Activated T-cell treated with anti-CD3 and anti-CD28 coated beads, Interleukin-2, amount 50 U/mL, for 4 hours (primary cell): Measurements from ENCODE around the gene VASP. TPM values are rescaled to one million over a fixed set of nuclear protein-coding genes. Genes with fewer than 3 reads are reported as not detected.

Experiments
- ATAC-seq, 2 donors: fragments of 200-7000 bp; cut with Tn5 transposase; one replicate each; pipeline ENCODE4 v1.10.0; 2021
- DNase-seq: peaks from one replicate; pipeline ENCODE4 v3.0.0-alpha.2; 2020
- H3K27me3 Mint-ChIP-seq: one replicate; pipeline ENCODE4 v1.8.0; 2021; ENCODE audit warnings: low read depth, mixed read lengths
- H3K36me3 Mint-ChIP-seq: one replicate; pipeline ENCODE4 v1.8.0; 2022; ENCODE audit warnings: mixed read lengths; ENCODE audit not compliant: insufficient read depth
- H3K4me1 Mint-ChIP-seq: one replicate; pipeline ENCODE4 v1.8.0; 2021; ENCODE audit warnings: low read depth, mixed read lengths
- H3K4me3 Mint-ChIP-seq: one replicate; pipeline ENCODE4 v1.8.0; 2021; ENCODE audit warnings: mild to moderate bottlenecking, moderate library complexity, mixed read lengths
- H3K9me3 Mint-ChIP-seq: one replicate; pipeline ENCODE4 v1.8.0; 2021; ENCODE audit warnings: mixed read lengths
- total RNA-seq, 3 donors: library from RNA; stranded (reverse); gene quantifications; one replicate each; pipeline ENCODE4 v1.2.1, GENCODE V29; 2021

The VASP gene
- total RNA-seq, 3 donors from 2014 or later, result 135 to 164 (median 157) TPM

GRCh38 chr19:45558399-45558878, 51.2 kb downstream of the VASP start:
- Mint-ChIP-seq H3K27me3 (no peaks in the 10 kb centered on the region), H3K36me3 (no peaks in the 10 kb centered on the region), H3K4me3 (no peak overlapping the region), H3K9me3 (no peaks in the 10 kb centered on the region), H3K4me1 (peaks cover 23% of the 10 kb centered on the region)
- ATAC-seq, result peak; percentile 96 to 98
- peak; percentile 55 for DNase-seq

- H3K36me3 Mint-ChIP-seq, result no peaks in the 10 kb centered on the region
- no peaks in the 10 kb centered on the region for H3K9me3 Mint-ChIP-seq
- no peaks in the 10 kb centered on the region for H3K27me3 Mint-ChIP-seq
- no peak for DNase-seq
- H3K4me3 Mint-ChIP-seq, result no peak overlapping the region
- no peak for ATAC-seq
- peaks cover 30% of the 10 kb centered on the region for H3K4me1 Mint-ChIP-seq
These were observed 52.8 kb downstream of the VASP start for GRCh38 chr19:45560038-45560437.

DNA sequence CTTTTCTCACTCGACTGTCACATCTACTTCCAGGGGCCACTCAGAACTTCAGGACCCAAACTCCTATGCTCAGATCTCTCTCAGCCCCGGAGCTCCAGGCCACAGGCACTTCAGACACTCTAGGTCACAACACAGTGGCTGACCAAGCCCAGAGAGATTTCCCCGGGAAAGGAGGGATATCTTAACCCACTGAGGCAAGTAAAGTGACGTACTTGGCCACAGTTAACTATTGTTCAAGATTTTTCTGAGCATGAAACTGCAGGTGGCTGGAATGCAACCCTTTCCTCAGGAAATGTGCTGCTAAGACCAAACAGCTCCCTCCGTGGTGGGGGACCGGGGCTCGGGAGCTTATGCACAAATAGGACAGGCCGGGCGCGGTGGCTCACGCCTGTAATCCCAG, 53.4 kb downstream of the VASP start:
- H3K27me3 Mint-ChIP-seq, result no peaks in the 10 kb centered on the region
- H3K9me3 Mint-ChIP-seq, result no peaks in the 10 kb centered on the region
- H3K4me1 Mint-ChIP-seq, result peaks cover 30% of the 10 kb centered on the region
- no peak for ATAC-seq
- H3K4me3 Mint-ChIP-seq, result no peak overlapping the region
- DNase-seq, result no peak
- no peaks in the 10 kb centered on the region for H3K36me3 Mint-ChIP-seq

GRCh38 chr19:45564131-45564780, 57.0 kb downstream of the VASP start:
- ATAC-seq (no peak), DNase-seq (no peak)
- Mint-ChIP-seq H3K9me3 (no peaks in the 10 kb centered on the region), H3K27me3 (no peaks in the 10 kb centered on the region), H3K4me1 (peaks cover 21% of the 10 kb centered on the region), H3K4me3 (no peak overlapping the region), H3K36me3 (no peaks in the 10 kb centered on the region)

- ATAC-seq, result no peak
- H3K36me3 Mint-ChIP-seq, result peaks cover 2% of the 10 kb centered on the region
These were observed 60.3 kb downstream of the VASP start for GRCh38 chr19:45567609-45568008.

GRCh38 chr19:45568732-45569131, 61.5 kb downstream of the VASP start:
- no peak overlapping the region for H3K4me3 Mint-ChIP-seq
- no peaks in the 10 kb centered on the region for H3K9me3 Mint-ChIP-seq
- peaks cover 11% of the 10 kb centered on the region for H3K4me1 Mint-ChIP-seq
- peaks cover 2% of the 10 kb centered on the region for H3K36me3 Mint-ChIP-seq
- DNase-seq (no peak), ATAC-seq (no peak)
- H3K27me3 Mint-ChIP-seq, result no peaks in the 10 kb centered on the region

More at GRCh38 chr19:45567609-45568008, 60.3 kb downstream of the VASP start:
- Mint-ChIP-seq H3K9me3 (no peaks in the 10 kb centered on the region), H3K4me1 (peaks cover 19% of the 10 kb centered on the region), H3K27me3 (no peaks in the 10 kb centered on the region), H3K4me3 (no peak overlapping the region)
- no peak for DNase-seq

DNA sequence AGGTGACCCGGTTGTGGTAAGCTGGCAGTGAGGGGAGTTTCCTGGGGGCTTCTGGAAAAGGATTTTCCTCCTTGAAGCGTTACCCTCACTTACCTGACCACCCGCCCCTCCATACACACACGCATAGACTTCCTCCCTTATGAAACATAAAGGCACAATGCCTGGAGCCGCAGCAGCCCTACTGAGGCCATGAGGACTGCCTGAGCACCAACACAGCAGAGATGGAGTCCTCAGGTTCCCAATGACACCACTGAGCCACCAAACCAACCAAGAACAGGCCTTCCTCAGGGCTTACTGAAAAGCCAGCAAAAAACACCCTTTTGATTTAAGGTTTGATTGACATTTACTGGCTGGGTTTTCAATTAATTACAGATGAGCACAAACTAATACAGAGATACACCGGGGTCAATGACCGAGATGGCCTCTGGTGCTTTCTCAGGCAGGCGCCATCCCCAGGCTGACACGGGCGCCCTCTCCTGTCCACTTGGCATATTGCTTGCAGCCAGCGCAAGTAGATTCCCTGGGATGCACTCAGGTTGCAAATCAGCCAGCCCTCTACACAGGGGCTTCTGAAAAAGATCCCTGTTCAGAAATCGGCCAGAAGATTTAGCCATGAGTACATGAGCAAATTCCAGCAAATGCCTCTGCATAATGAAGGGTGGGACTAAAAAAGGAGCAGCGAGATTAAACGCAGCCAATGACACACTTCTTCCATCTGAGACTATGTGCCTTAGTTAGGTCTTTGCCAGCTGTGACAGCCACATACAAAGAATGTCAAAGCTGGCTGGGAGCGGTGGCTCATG, 62.5 kb downstream of the VASP start:
- H3K4me3 Mint-ChIP-seq, result peak overlapping the region; percentile 37

GRCh38 chr19:45571457-45572220, 64.4 kb downstream of the VASP start:
- Mint-ChIP-seq H3K4me1 (peaks cover 4% of the 10 kb centered on the region), H3K27me3 (no peaks in the 10 kb centered on the region), H3K4me3 (no peak overlapping the region), H3K9me3 (no peaks in the 10 kb centered on the region), H3K36me3 (peaks cover 4% of the 10 kb centered on the region)
- ATAC-seq (no peak), DNase-seq (no peak)

More for the DNA sequence above, 62.5 kb downstream of the VASP start:
- DNase-seq (peak; percentile 54), ATAC-seq (peak; percentile 54 to 57)
- no peaks in the 10 kb centered on the region for H3K9me3 Mint-ChIP-seq
- no peaks in the 10 kb centered on the region for H3K27me3 Mint-ChIP-seq
- H3K4me1 Mint-ChIP-seq, result peaks cover 4% of the 10 kb centered on the region
- peaks cover 2% of the 10 kb centered on the region for H3K36me3 Mint-ChIP-seq

DNA sequence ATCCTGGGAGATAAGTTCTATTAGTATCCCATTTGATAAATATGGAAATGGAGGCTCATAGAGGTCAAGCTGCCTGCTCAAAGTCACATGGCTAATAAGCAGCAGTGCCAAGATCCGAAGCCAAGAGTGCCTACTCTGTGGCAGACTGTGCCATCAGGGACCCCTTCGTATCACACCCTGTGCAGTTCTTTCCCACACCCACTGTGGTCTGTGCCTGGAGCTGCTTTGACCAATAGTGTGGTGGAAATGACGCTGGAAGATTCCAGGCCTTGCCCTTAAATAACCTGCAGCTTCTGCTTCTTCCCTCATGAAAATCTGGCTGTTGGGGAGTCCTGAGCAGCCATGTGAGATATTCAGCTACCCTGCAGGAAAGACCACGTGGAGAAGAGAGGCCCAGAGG, 67.2 kb downstream of the VASP start:
- Mint-ChIP-seq H3K9me3 (no peaks in the 10 kb centered on the region), H3K4me1 (peaks cover 9% of the 10 kb centered on the region), H3K4me3 (no peak overlapping the region), H3K36me3 (peaks cover 5% of the 10 kb centered on the region), H3K27me3 (no peaks in the 10 kb centered on the region)
- ATAC-seq, result no peak
- no peak for DNase-seq

DNA sequence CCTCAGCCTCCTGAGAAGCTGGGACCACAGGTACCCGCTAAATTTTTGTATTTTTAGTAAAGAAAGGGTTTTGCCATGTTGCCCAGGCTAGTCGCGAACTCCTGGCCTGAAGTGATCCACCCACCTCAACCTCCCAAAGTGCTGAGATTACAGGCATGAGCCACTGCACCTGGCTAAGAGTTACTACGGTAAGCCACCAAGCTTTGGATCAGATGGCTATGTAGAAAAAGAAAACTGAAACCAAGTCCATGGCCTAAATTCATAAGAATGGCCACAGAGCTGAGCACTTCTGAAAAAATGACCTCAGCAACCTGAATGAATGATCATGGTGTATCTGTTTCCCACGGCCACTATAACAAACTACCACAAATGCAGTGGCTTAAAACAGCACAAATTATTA, 67.9 kb downstream of the VASP start:
- Mint-ChIP-seq H3K9me3 (no peaks in the 10 kb centered on the region), H3K27me3 (no peaks in the 10 kb centered on the region), H3K4me1 (peaks cover 5% of the 10 kb centered on the region), H3K4me3 (no peak overlapping the region), H3K36me3 (peaks cover 3% of the 10 kb centered on the region)
- DNase-seq (no peak), ATAC-seq (no peak)

Other genes with a start within 250 kb of the VASP start
- gene CKM, start 184.6 kb upstream of the VASP start, total RNA-seq, result not detected
- gene KLC3, start 166.7 kb upstream of the VASP start, total RNA-seq, result not detected
- 10 to 100 TPM; 22.2 to 23.8 (median 23.8) TPM for gene ERCC2, start 136.9 kb upstream of the VASP start, total RNA-seq
- gene PPP1R13L, start 102.4 kb upstream of the VASP start, total RNA-seq, result 1 to 10 TPM; 1.6 to 6.8 (median 4.1) TPM
- 10 to 100 TPM; 45.2 to 57.3 (median 49.1) TPM for gene POLR1G, start 100.8 kb upstream of the VASP start, total RNA-seq
- gene ERCC1, start 83.6 kb upstream of the VASP start, total RNA-seq, result 10 to 100 TPM; 68.0 to 86.2 (median 85.7) TPM
- 10 to 100 TPM; 10.5 to 13.4 (median 13.2) TPM for gene FOSB, start 39.5 kb upstream of the VASP start, total RNA-seq
- 1 to 10 TPM in 2 of 3 donors, under 1 TPM in 1; 0.83 to 1.5 (median 1.5) TPM for gene RTN2, start 10.4 kb upstream of the VASP start, total RNA-seq
- gene PPM1N, start 9.0 kb upstream of the VASP start, total RNA-seq, result 1 to 10 TPM; 1.1 to 1.4 (median 1.3) TPM
- 10 to 100 TPM; 14.1 to 15.5 (median 15.1) TPM for gene OPA3, start 77.3 kb downstream of the VASP start, total RNA-seq
- under 1 TPM in 1 of 3 donors, not detected in 2; 0.05 TPM for gene GPR4, start 94.7 kb downstream of the VASP start, total RNA-seq
- 100 to 1,000 TPM; 136 to 178 (median 150) TPM for gene EML2, start 131.9 kb downstream of the VASP start, total RNA-seq
- gene GIPR, start 160.7 kb downstream of the VASP start, total RNA-seq, result 1 to 10 TPM in 2 of 3 donors, under 1 TPM in 1; 0.66 to 1.4 (median 1.0) TPM
- 100 to 1,000 TPM; 903 to 949 (median 911) TPM for gene SNRPD2, start 184.5 kb downstream of the VASP start, total RNA-seq
- 10 to 100 TPM; 10.3 to 13.2 (median 12.3) TPM for gene QPCTL, start 185.2 kb downstream of the VASP start, total RNA-seq
- gene FBXO46, start 223.4 kb downstream of the VASP start, total RNA-seq, result 10 to 100 TPM; 29.5 to 33.3 (median 29.8) TPM
- not detected for gene MEIOSIN, start 226.0 kb downstream of the VASP start, total RNA-seq